ENCODE results near the gene RNF32.

- TF ChIP-seq CTCF (IDR thresholded peaks at IDR 0.05) (no peak), POLR2AphosphoS5 (IDR thresholded peaks at IDR 0.05) (no peak)
Measured at GRCh38 chr7:156684251-156684650, 43.7 kb downstream of the RNF32 start.
